SK-N-SH (cell line): ENCODE data around the gene GP1BA. TPM values are rescaled to one million over a fixed set of nuclear protein-coding genes. Genes with fewer than 3 reads are reported as not detected.

Experiments used
- CTCF ChIA-PET: fragments of 300-600, 350-600 bp; formaldehyde crosslinking; extraction: SDS; loops from one replicate; lab custom pipeline; 2021; lab: Yijun Ruan, JAX
- POLR2A ChIA-PET: fragments of 350-600 bp; sonication (Branson Sonifier 250); formaldehyde crosslinking; extraction: SDS; loops from one replicate; lab custom pipeline; 2020; ENCODE audit warnings: antibody characterized with exemption, inconsistent platforms; lab: Yijun Ruan, JAX
- DNase-seq: peaks from one replicate; pipeline ENCODE4 v3.0.0; 2012
- H2AFZ ChIP-seq: fragments of 200-600 bp; sonication (generic); 2 replicates; pipeline ENCODE4 v1.8.1; 2016; ENCODE audit warnings: antibody characterized with exemption, mild to moderate bottlenecking, low read depth
- H3F3A ChIP-seq: fragments of 200-600 bp; sonication (generic); replicated peaks from 2 replicates; pipeline ENCODE3; 2016; ENCODE audit warnings: antibody characterized with exemption, mild to moderate bottlenecking; ENCODE audit not compliant: insufficient read depth
- H3K27ac ChIP-seq, 2 experiments: fragments of 200-500 bp in 1 of 2; fragments of 200-600 bp in 1 of 2; sonication (Bioruptor generic) in 1 of 2; sonication (generic), shearing (Covaris generic) in 1 of 2; 2 replicates each; pipeline versions ENCODE4 v1.5.1 to v1.6.1; 2014 to 2016; ENCODE audit warnings: low read depth in 2 of 2, inconsistent platforms in 1 of 2, low read length in 1 of 2, mild to moderate bottlenecking in 1 of 2, mixed read lengths in 1 of 2
- H3K27me3 ChIP-seq: fragments of 200-600 bp; sonication (generic), shearing (Covaris generic); 2 replicates; pipeline ENCODE4 v1.6.1; 2016; ENCODE audit warnings: mixed run types; ENCODE audit not compliant: insufficient read depth
- H3K36me3 ChIP-seq, 2 experiments: fragments of 200-500 bp in 1 of 2; fragments of 200-600 bp in 1 of 2; sonication (Bioruptor generic) in 1 of 2; sonication (generic) in 1 of 2; replicated peaks in 1 of 2; 2 replicates each; pipeline versions ENCODE3 to v1.5.1; 2014 to 2016; ENCODE audit warnings: low read length in 1 of 2, mild to moderate bottlenecking in 1 of 2; ENCODE audit not compliant: insufficient read depth in 2 of 2, control insufficient read depth in 1 of 2
- H3K4me1 ChIP-seq, 2 experiments: fragments of 200-500 bp in 1 of 2; fragments of 200-600 bp in 1 of 2; sonication (Bioruptor generic) in 1 of 2; sonication (generic), shearing (Covaris generic) in 1 of 2; 2 replicates each; pipeline versions ENCODE4 v1.5.1 to v1.6.1; 2014 to 2016; ENCODE audit warnings: low read depth in 1 of 2, low read length in 1 of 2, mixed run types in 1 of 2; ENCODE audit not compliant: insufficient read depth in 2 of 2, control insufficient read depth in 1 of 2
- H3K4me2 ChIP-seq: fragments of 200-600 bp; sonication (generic), shearing (Covaris generic); 2 replicates; pipeline ENCODE4 v1.6.1; 2017; ENCODE audit warnings: mixed run types
- H3K4me3 ChIP-seq, 2 experiments: fragments of 200-500 bp in 1 of 2; fragments of 200-600 bp in 1 of 2; sonication (Bioruptor generic) in 1 of 2; sonication (generic), shearing (Covaris generic) in 1 of 2; 2 replicates each; pipeline versions ENCODE4 v1.5.1 to v1.8.1; 2014 to 2016; ENCODE audit warnings: low read depth in 2 of 2, inconsistent platforms in 1 of 2, low read length in 1 of 2, mild to moderate bottlenecking in 1 of 2, mixed read lengths in 1 of 2, moderate library complexity in 1 of 2
- H3K79me2 ChIP-seq: fragments of 200-600 bp; sonication (generic); 2 replicates; pipeline ENCODE4 v1.8.1; 2017; ENCODE audit warnings: mild to moderate bottlenecking; ENCODE audit not compliant: insufficient read depth
- H3K9ac ChIP-seq: fragments of 200-600 bp; sonication (generic); 2 replicates; pipeline ENCODE4 v1.6.1; 2017; ENCODE audit warnings: mixed run types
- H3K9me2 ChIP-seq: fragments of 200-600 bp; sonication (generic); 2 replicates; pipeline ENCODE4 v1.6.1; 2017; ENCODE audit warnings: mixed run types
- H3K9me3 ChIP-seq: fragments of 200-600 bp; sonication (generic); 2 replicates; pipeline ENCODE4 v1.6.1; 2017; ENCODE audit warnings: mixed run types, mild to moderate bottlenecking, moderate library complexity
- H4K20me1 ChIP-seq: fragments of 200-600 bp; sonication (generic); 2 replicates; pipeline ENCODE4 v1.6.1; 2017; ENCODE audit warnings: mild to moderate bottlenecking, mixed run types; ENCODE audit not compliant: insufficient read depth
- EZH2phosphoT487 ChIP-seq: fragments of 200-600 bp; sonication (generic); IDR thresholded peaks from 2 replicates; pipeline ENCODE4 v1.6.1; 2017; ENCODE audit warnings: low read depth, mixed run types, mild to moderate bottlenecking, antibody characterized with exemption, moderate library complexity, borderline replicate concordance
- GABPA ChIP-seq: IDR thresholded peaks from 2 replicates; pipeline ENCODE4 v1.4.0; 2012; ENCODE audit warnings: low read depth, mild to moderate bottlenecking
- GATA2 ChIP-seq: sonication (generic); formaldehyde crosslinking; IDR thresholded peaks from 2 replicates; pipeline ENCODE4 v1.5.0; 2020; ENCODE audit warnings: mild to moderate bottlenecking, missing genetic modification reagents
- MXI1 ChIP-seq: IDR thresholded peaks from 2 replicates; pipeline ENCODE4 v1.6.1; 2012; ENCODE audit warnings: mild to moderate bottlenecking, low read depth, low read length, improper control_type of control experiment
- NFIC ChIP-seq: IDR thresholded peaks from 2 replicates; pipeline ENCODE4 v1.4.0; 2012; ENCODE audit warnings: borderline replicate concordance
- RAD21 ChIP-seq: IDR thresholded peaks from 2 replicates; pipeline ENCODE4 v1.6.1; 2012; ENCODE audit warnings: mild to moderate bottlenecking, low read length
- RXRA ChIP-seq: IDR thresholded peaks from 2 replicates; pipeline ENCODE4 v1.4.0; 2012; ENCODE audit warnings: low read depth, mild to moderate bottlenecking, borderline replicate concordance
- SIN3A ChIP-seq: IDR thresholded peaks from 2 replicates; pipeline ENCODE4 v1.6.1; 2012; ENCODE audit warnings: low read depth, mild to moderate bottlenecking, low read length, moderate library complexity, borderline replicate concordance
- TCF12 ChIP-seq: IDR thresholded peaks from 2 replicates; pipeline ENCODE4 v1.4.0; 2012
- YY1 ChIP-seq: IDR thresholded peaks from 2 replicates; pipeline ENCODE4 v1.4.0; 2012; ENCODE audit warnings: low read depth, mild to moderate bottlenecking
- WGBS: methylation state at CpG from one replicate; pipeline ENCODE4 v1.1.6; 2017; ENCODE audit warnings: low lambda C conversion rate; 5-methylcytosine and 5-hydroxymethylcytosine counted together
- polyA plus RNA-seq, 3 experiments: library from polyadenylated mRNA; depleted of rRNA; stranded (reverse); fragments of >200 nt; gene quantifications; 2 replicates each; pipeline ENCODE4 v1.2.3, GENCODE V29; 2012
- TF ChIP-seq, protein P1 (sequence below): IDR thresholded peaks from 2 replicates; pipeline ENCODE4 v1.4.0; 2012; ENCODE audit warnings: low read depth, borderline replicate concordance
- TF ChIP-seq, protein P2 (sequence below): IDR thresholded peaks from 2 replicates; pipeline ENCODE4 v1.4.0; 2012; ENCODE audit warnings: low read depth
- TF ChIP-seq, protein P3 (sequence below): IDR thresholded peaks from 2 replicates; pipeline ENCODE4; 2012

GP1BA gene
- polyA plus RNA-seq, 1 of the 3 experiments (the other 2 are of a cell fraction): not detected

DNA sequence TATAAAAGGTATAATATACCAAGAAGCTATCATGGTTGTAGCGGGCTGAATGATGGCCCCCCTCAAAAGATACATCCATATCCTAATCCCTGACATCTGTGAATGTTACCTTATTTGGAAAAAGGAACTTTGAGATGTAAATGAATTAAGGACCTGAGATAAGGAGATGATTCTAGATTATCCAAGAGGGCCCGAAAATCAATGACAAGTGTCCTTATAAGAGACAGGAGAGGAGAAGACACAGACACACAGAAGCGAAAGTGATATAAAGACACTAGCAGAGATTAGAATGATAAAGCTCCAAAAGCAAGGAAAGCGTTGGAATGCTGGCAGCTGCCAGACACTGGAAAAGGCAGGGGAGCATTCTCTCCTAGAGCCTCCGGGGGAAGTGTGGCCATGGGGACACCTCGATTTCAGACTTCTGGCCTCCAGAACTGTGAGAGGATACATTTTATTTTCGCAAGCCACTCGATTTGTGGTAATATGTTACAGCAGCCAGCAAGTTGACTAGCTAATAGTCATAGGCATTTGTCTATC lies 12.5 kb upstream of the GP1BA start:
- Histone ChIP-seq H3K36me3 (no peaks in the 10 kb centered on the region), H3K9me3 (no peaks in the 10 kb centered on the region), H3K4me3 (no peak overlapping the region), H3F3A (no peaks in the 10 kb centered on the region), H3K27ac (no peak overlapping the region), H3K9me2 (no peaks in the 10 kb centered on the region), H3K9ac (no peak overlapping the region), H2AFZ (no peak overlapping the region), H3K4me2 (no peak overlapping the region), H4K20me1 (no peaks in the 10 kb centered on the region), H3K27me3 (no peaks in the 10 kb centered on the region), H3K4me1 (no peaks in the 10 kb centered on the region; a peak in 1 of 4 replicates), H3K79me2 (no peaks in the 10 kb centered on the region)
- ChIA-PET CTCF (interaction anchor here (0.8 to 2.8 kb wide), 6 partner anchors 10 to 188 kb away, joined by 3 to 12 read pairs (median 6); partner anchors contain the start of genes CAMTA2 and GLTPD2), POLR2A (interaction anchor here (0.7 to 1.2 kb wide), 2 partner anchors 11 to 136 kb away, joined by 3 read pairs; no protein-coding TSS in a partner anchor)
- 0 out of 2 replicates have a peak, but pooled peaks have one; percentile 8 for TF ChIP-seq GATA2 (CRISPR knock-in tag)
- TF ChIP-seq NFIC: no peak
- no peak for DNase-seq
- WGBS: 56% methylated on average over 8 of the region's 8 CpGs

DNA sequence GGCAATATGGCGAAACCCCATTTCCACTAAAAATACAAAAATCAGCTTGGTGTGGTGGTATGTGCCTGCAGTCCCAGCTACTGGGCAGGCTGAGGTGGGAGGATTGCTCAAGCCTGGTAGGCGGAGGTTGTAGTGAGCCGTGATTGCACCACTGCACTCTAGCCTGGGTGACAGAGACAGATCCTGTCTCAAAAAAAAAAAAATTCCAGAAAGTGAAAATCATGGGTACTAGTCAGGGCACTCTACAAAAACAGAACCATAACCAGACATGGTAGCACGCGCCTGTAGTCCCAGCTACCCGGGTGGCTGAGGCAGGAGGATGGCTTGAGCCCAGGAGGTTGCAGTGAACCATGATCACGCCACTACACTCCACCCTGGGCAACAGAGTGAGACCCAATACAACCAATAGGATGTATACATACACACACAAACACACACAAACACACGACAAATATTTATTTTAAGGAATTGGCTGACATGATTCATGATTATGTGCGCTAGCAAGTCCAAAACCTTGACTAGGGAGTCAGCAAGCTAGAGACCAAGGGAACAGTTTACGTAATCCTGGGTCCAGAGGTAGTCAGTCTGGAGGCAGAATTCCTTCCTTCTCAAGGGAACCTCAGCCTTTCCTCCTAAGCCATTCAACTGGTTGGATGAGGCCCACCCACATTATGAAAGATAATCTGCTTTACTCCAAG lies 11.6 kb upstream of the GP1BA start:
- Histone ChIP-seq H3K27me3 (no peaks in the 10 kb centered on the region), H2AFZ (no peak overlapping the region), H3K9ac (no peak overlapping the region), H3K4me3 (no peak overlapping the region), H3K79me2 (no peaks in the 10 kb centered on the region), H3K4me1 (no peaks in the 10 kb centered on the region; a peak in 1 of 4 replicates), H3K9me3 (no peaks in the 10 kb centered on the region), H3K36me3 (no peaks in the 10 kb centered on the region), H3K4me2 (no peak overlapping the region), H3K27ac (no peak overlapping the region)
- CTCF ChIA-PET: interaction anchor here (0.8 to 2.8 kb wide), 6 partner anchors 9 to 131 kb away, joined by 3 to 12 read pairs (median 6); partner anchors contain the start of genes CAMTA2 and GLTPD2
- POLR2A ChIA-PET: interaction anchor here (1.2 kb wide), 1 partner anchor 11 kb away, joined by 3 read pairs; no protein-coding TSS in a partner anchor
- TF ChIP-seq SIN3A (no peak), TCF12 (no peak), EZH2phosphoT487 (no peak), YY1 (no peak), RXRA (no peak), MXI1 (no peak), NFIC (no peak), RAD21 (no peak), GABPA (no peak)
- TF ChIP-seq, protein P1, sequence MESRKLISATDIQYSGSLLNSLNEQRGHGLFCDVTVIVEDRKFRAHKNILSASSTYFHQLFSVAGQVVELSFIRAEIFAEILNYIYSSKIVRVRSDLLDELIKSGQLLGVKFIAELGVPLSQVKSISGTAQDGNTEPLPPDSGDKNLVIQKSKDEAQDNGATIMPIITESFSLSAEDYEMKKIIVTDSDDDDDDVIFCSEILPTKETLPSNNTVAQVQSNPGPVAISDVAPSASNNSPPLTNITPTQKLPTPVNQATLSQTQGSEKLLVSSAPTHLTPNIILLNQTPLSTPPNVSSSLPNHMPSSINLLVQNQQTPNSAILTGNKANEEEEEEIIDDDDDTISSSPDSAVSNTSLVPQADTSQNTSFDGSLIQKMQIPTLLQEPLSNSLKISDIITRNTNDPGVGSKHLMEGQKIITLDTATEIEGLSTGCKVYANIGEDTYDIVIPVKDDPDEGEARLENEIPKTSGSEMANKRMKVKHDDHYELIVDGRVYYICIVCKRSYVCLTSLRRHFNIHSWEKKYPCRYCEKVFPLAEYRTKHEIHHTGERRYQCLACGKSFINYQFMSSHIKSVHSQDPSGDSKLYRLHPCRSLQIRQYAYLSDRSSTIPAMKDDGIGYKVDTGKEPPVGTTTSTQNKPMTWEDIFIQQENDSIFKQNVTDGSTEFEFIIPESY: no peak
- TF ChIP-seq, protein P2, sequence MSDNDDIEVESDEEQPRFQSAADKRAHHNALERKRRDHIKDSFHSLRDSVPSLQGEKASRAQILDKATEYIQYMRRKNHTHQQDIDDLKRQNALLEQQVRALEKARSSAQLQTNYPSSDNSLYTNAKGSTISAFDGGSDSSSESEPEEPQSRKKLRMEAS: no peak
- TF ChIP-seq, protein P3, sequence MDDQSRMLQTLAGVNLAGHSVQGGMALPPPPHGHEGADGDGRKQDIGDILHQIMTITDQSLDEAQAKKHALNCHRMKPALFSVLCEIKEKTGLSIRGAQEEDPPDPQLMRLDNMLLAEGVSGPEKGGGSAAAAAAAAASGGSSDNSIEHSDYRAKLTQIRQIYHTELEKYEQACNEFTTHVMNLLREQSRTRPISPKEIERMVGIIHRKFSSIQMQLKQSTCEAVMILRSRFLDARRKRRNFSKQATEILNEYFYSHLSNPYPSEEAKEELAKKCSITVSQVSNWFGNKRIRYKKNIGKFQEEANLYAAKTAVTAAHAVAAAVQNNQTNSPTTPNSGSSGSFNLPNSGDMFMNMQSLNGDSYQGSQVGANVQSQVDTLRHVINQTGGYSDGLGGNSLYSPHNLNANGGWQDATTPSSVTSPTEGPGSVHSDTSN: no peak
- TF ChIP-seq, all 33 proteins: peak for 0
- H4K20me1 ChIP-seq: no peaks in the 10 kb centered on the region
- no peaks in the 10 kb centered on the region for H3F3A ChIP-seq
- H3K9me2 ChIP-seq: no peaks in the 10 kb centered on the region
- 89% methylated on average over 10 of the region's 10 CpGs for WGBS
- no peak for DNase-seq
